Stomach (tissue), 9 donors: ENCODE results near the gene GABRB1. TPM values are rescaled to one million over a fixed set of nuclear protein-coding genes. Genes with fewer than 3 reads are reported as not detected.

ENCODE experiments used
- DNase-seq, 2 donors: peaks; one replicate each; pipeline versions ENCODE4 v3.0.0 to v3.0.0-alpha.2; 2013 to 2019
- H3K27ac ChIP-seq, 5 donors: fragments of 200-600 bp in 4 of 5; sonication (generic) in 4 of 5; one replicate each; pipeline ENCODE4 v1.5.1; 2013 to 2019; ENCODE audit warnings: mild to moderate bottlenecking in 1 of 5, moderate library complexity in 1 of 5
- H3K27me3 ChIP-seq, 3 donors: fragments of 200-600 bp; sonication (generic); one replicate each; pipeline ENCODE4 v1.5.1; 2017 to 2019; ENCODE audit warnings: mixed run types in 1 of 3
- H3K36me3 ChIP-seq, 4 donors: fragments of 200-600 bp; sonication (generic); 1 replicate in 3 of 4; 2 replicates in 1 of 4; pipeline ENCODE4 v1.5.1; 2016 to 2019
- H3K4me1 ChIP-seq, 4 donors: fragments of 200-600 bp; sonication (generic); one replicate each; pipeline ENCODE4 v1.5.1; 2016 to 2019
- H3K4me3 ChIP-seq, 4 donors: fragments of 200-600 bp; sonication (generic) in 3 of 4; one replicate each; pipeline ENCODE4 v1.5.1; 2016 to 2019; ENCODE audit warnings: mild to moderate bottlenecking in 1 of 4
- H3K9me3 ChIP-seq, 4 donors: fragments of 200-600 bp; sonication (generic); one replicate each; pipeline ENCODE4 v1.5.1; 2016 to 2019
- EP300 ChIP-seq: sonication (generic); formaldehyde crosslinking; IDR thresholded peaks from one replicate; pipeline ENCODE4 v1.6.1; 2017; ENCODE audit warnings: antibody characterized with exemption
- POLR2A ChIP-seq, 4 donors: fragments of 450-650 bp; IDR thresholded peaks; one replicate each; pipeline ENCODE4 v1.6.1; 2016; ENCODE audit warnings: antibody characterized with exemption in 4 of 4, control low read depth in 2 of 4, mild to moderate bottlenecking in 1 of 4, moderate library complexity in 1 of 4
- POLR2AphosphoS5 ChIP-seq, 3 donors: sonication (generic); formaldehyde crosslinking; IDR thresholded peaks; one replicate each; pipeline ENCODE4 v1.6.1; 2016; ENCODE audit warnings: antibody characterized with exemption in 3 of 3
- WGBS, 5 donors: extraction: QIAGEN DNeasy Blood & Tissue Kit in 3 of 5; methylation state at CpG; one replicate each; pipeline versions ENCODE4 v1.1.5 to v1.1.7; 2013 to 2018; 5-methylcytosine and 5-hydroxymethylcytosine counted together
- intact Hi-C: fragments of 100-400 bp; cut with DNase I; formaldehyde crosslinking; loops from one replicate; pipeline ENCODE4 v1.15.1; 2023; ENCODE audit warnings: low total_unique reads
- polyA plus RNA-seq, 3 donors: library from polyadenylated mRNA; stranded (reverse); fragments of 200-250 nt; gene quantifications; one replicate each; pipeline ENCODE4 v1.2.3, GENCODE V29; 2013
- total RNA-seq, 5 donors: library from RNA; depleted of rRNA; stranded (reverse); fragments of >200 nt; gene quantifications; one replicate each; pipeline versions ENCODE4 v1.1.0 to v1.2.3, GENCODE V29; 2014 to 2016
- TF ChIP-seq, protein P1 (sequence below), 7 experiments: fragments of 450-650 bp in 4 of 7; fragments of 200-600 bp in 3 of 7; sonication (generic) in 3 of 7; IDR thresholded peaks; one replicate each; pipeline ENCODE4 v1.5.1; 2016 to 2019; ENCODE audit warnings: antibody characterized with exemption in 7 of 7, control low read depth in 2 of 7, mild to moderate bottlenecking in 1 of 7
- donor health status: healthy with polysubstance abuse.
- donor health status: Bipolar disorder and iron deficiency.
- donor health status: healthy.

The GABRB1 gene
- total and polyA plus RNA-seq, 8 donors = 2.8 TPM; not detected in 7

GRCh38 chr4:47383829-47384427 lies 352.6 kb downstream of the GABRB1 start:
- Histone ChIP-seq H3K36me3 (no peaks in the 10 kb centered on the region), H3K9me3 (no peaks in the 10 kb centered on the region), H3K4me1 (no peaks in the 10 kb centered on the region), H3K4me3 (no peak overlapping the region), H3K27me3 (no peaks in the 10 kb centered on the region), H3K27ac (no peak overlapping the region)
- WGBS, 5 donors = 2 to 4% (median 3%) methylated on average over 4 of the region's 4 CpGs
- no peak for TF ChIP-seq EP300
- TF ChIP-seq, protein P1, sequence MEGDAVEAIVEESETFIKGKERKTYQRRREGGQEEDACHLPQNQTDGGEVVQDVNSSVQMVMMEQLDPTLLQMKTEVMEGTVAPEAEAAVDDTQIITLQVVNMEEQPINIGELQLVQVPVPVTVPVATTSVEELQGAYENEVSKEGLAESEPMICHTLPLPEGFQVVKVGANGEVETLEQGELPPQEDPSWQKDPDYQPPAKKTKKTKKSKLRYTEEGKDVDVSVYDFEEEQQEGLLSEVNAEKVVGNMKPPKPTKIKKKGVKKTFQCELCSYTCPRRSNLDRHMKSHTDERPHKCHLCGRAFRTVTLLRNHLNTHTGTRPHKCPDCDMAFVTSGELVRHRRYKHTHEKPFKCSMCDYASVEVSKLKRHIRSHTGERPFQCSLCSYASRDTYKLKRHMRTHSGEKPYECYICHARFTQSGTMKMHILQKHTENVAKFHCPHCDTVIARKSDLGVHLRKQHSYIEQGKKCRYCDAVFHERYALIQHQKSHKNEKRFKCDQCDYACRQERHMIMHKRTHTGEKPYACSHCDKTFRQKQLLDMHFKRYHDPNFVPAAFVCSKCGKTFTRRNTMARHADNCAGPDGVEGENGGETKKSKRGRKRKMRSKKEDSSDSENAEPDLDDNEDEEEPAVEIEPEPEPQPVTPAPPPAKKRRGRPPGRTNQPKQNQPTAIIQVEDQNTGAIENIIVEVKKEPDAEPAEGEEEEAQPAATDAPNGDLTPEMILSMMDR (IDR thresholded peaks at IDR 0.05) = peak in 1 of 7 experiments; percentile 11
- intact Hi-C loops = no loop called here
- peak in 1 of 2 donors; percentile 54 for DNase-seq

- intact Hi-C loops = no loop called here
- no peak for DNase-seq
- Histone ChIP-seq H3K4me1 (no peaks in the 10 kb centered on the region), H3K27ac (no peak overlapping the region), H3K9me3 (no peaks in the 10 kb centered on the region), H3K4me3 (no peak overlapping the region), H3K36me3 (no peaks in the 10 kb centered on the region), H3K27me3 (no peaks in the 10 kb centered on the region)
- WGBS, 5 donors = 68 to 93% (median 82%) methylated on average over 1 of the region's 1 CpG
- TF ChIP-seq POLR2A (IDR thresholded peaks at IDR 0.05) = no peak
- TF ChIP-seq, protein P1 (IDR thresholded peaks at IDR 0.05) = no peak
- TF ChIP-seq EP300 = no peak
- no peak for TF ChIP-seq POLR2AphosphoS5 (IDR thresholded peaks at IDR 0.05)
These were observed 354.8 kb downstream of the GABRB1 start for GRCh38 chr4:47386146-47386545.

GRCh38 chr4:47386561-47387235 lies 355.3 kb downstream of the GABRB1 start:
- 39 to 63% (median 52%) methylated on average over 2 of the region's 2 CpGs for WGBS, 5 donors
- Histone ChIP-seq H3K27ac (no peak overlapping the region), H3K36me3 (no peaks in the 10 kb centered on the region), H3K27me3 (no peaks in the 10 kb centered on the region), H3K9me3 (no peaks in the 10 kb centered on the region), H3K4me3 (no peak overlapping the region), H3K4me1 (no peaks in the 10 kb centered on the region)
- DNase-seq = no peak
- TF ChIP-seq POLR2AphosphoS5 (IDR thresholded peaks at IDR 0.05) (no peak), POLR2A (IDR thresholded peaks at IDR 0.05) (no peak), EP300 (no peak)
- TF ChIP-seq, protein P1 (IDR thresholded peaks at IDR 0.05) = no peak
- intact Hi-C loops = no loop called here

GRCh38 chr4:47390428-47391125 lies 359.2 kb downstream of the GABRB1 start:
- Histone ChIP-seq H3K27ac (no peak overlapping the region), H3K36me3 (no peaks in the 10 kb centered on the region), H3K4me3 (no peak overlapping the region), H3K9me3 (no peaks in the 10 kb centered on the region), H3K27me3 (no peaks in the 10 kb centered on the region), H3K4me1 (no peaks in the 10 kb centered on the region)
- DNase-seq = no peak
- 80 to 91% (median 84%) methylated on average over 5 of the region's 5 CpGs for WGBS, 5 donors
- intact Hi-C loops = no loop called here
- TF ChIP-seq, protein P1 (IDR thresholded peaks at IDR 0.05) = no peak
- no peak for TF ChIP-seq POLR2A (IDR thresholded peaks at IDR 0.05)
- TF ChIP-seq EP300 = no peak
